ENCODE measurements around the gene EPHA4.

Gene EPHA4

GRCh38 chr2:221437056-221437455 lies 135.0 kb downstream of the EPHA4 start:
- Histone ChIP-seq H3K36me3 (ENCODE audit: control insufficient read depth in 5 of 5, insufficient read depth in 5 of 5, low read length in 5 of 5) (peaks cover 0 to 22% (median 13%) of the 10 kb centered on the region in 5 donors), H3K4me1 (ENCODE audit: control insufficient read depth in 5 of 5, insufficient read depth in 5 of 5, low read length in 5 of 5) (peaks cover 0 to 13% (median 9%) of the 10 kb centered on the region in 5 donors), H3K9me3 (ENCODE audit: control insufficient read depth in 5 of 5, low read length in 5 of 5) (no peaks in the 10 kb centered on the region), H3K27ac (ENCODE audit: low read depth, low read length) (no peak overlapping the region), H3K4me3 (ENCODE audit: low read depth in 1 of 5, low read length in 5 of 5) (no peak overlapping the region), H3K27me3 (ENCODE audit: control insufficient read depth in 5 of 5, insufficient read depth in 4 of 5, low read length in 5 of 5) (no peaks in the 10 kb centered on the region), H3K9ac (ENCODE audit: low read length in 5 of 5) (no peak overlapping the region)

- peaks cover 0 to 9% (median 8%) of the 10 kb centered on the region in 5 donors for H3K4me1 ChIP-seq (ENCODE audit: control insufficient read depth in 5 of 5, insufficient read depth in 5 of 5, low read length in 5 of 5)
- no peaks in the 10 kb centered on the region for H3K9me3 ChIP-seq (ENCODE audit: control insufficient read depth in 5 of 5, low read length in 5 of 5)
- H3K4me3 ChIP-seq (ENCODE audit: low read depth in 1 of 5, low read length in 5 of 5): no peak overlapping the region
- H3K27ac ChIP-seq (ENCODE audit: low read depth, low read length): no peak overlapping the region
- H3K36me3 ChIP-seq (ENCODE audit: control insufficient read depth in 5 of 5, insufficient read depth in 5 of 5, low read length in 5 of 5): peaks cover 0 to 13% (median 11%) of the 10 kb centered on the region in 5 donors
- H3K27me3 ChIP-seq (ENCODE audit: control insufficient read depth in 5 of 5, insufficient read depth in 4 of 5, low read length in 5 of 5): no peaks in the 10 kb centered on the region
- no peak overlapping the region for H3K9ac ChIP-seq (ENCODE audit: low read length in 5 of 5)
These were observed 136.9 kb downstream of the EPHA4 start for GRCh38 chr2:221435171-221435570.

GRCh38 chr2:221434142-221434541 lies 138.0 kb downstream of the EPHA4 start:
- Histone ChIP-seq H3K27ac (ENCODE audit: low read depth, low read length) (no peak overlapping the region), H3K9ac (ENCODE audit: low read length in 5 of 5) (no peak overlapping the region), H3K9me3 (ENCODE audit: control insufficient read depth in 5 of 5, low read length in 5 of 5) (no peaks in the 10 kb centered on the region), H3K27me3 (ENCODE audit: control insufficient read depth in 5 of 5, insufficient read depth in 4 of 5, low read length in 5 of 5) (no peaks in the 10 kb centered on the region), H3K4me1 (ENCODE audit: control insufficient read depth in 5 of 5, insufficient read depth in 5 of 5, low read length in 5 of 5) (no peaks in the 10 kb centered on the region), H3K36me3 (ENCODE audit: control insufficient read depth in 5 of 5, insufficient read depth in 5 of 5, low read length in 5 of 5) (peaks cover 0 to 19% (median 19%) of the 10 kb centered on the region in 5 donors), H3K4me3 (ENCODE audit: low read depth in 1 of 5, low read length in 5 of 5) (no peak overlapping the region)

- Histone ChIP-seq H3K9me3 (ENCODE audit: control insufficient read depth in 5 of 5, low read length in 5 of 5) (no peaks in the 10 kb centered on the region), H3K27me3 (ENCODE audit: control insufficient read depth in 5 of 5, insufficient read depth in 4 of 5, low read length in 5 of 5) (no peaks in the 10 kb centered on the region), H3K36me3 (ENCODE audit: control insufficient read depth in 5 of 5, insufficient read depth in 5 of 5, low read length in 5 of 5) (peaks cover 0 to 27% (median 19%) of the 10 kb centered on the region in 5 donors), H3K27ac (ENCODE audit: low read depth, low read length) (no peak overlapping the region), H3K4me3 (ENCODE audit: low read depth in 1 of 5, low read length in 5 of 5) (no peak overlapping the region), H3K9ac (ENCODE audit: low read length in 5 of 5) (no peak overlapping the region), H3K4me1 (ENCODE audit: control insufficient read depth in 5 of 5, insufficient read depth in 5 of 5, low read length in 5 of 5) (no peaks in the 10 kb centered on the region)
These were observed 140.6 kb downstream of the EPHA4 start for GRCh38 chr2:221431477-221431876.

- H3K9me3 ChIP-seq (ENCODE audit: control insufficient read depth in 5 of 5, low read length in 5 of 5): no peaks in the 10 kb centered on the region
- H3K4me1 ChIP-seq (ENCODE audit: control insufficient read depth in 5 of 5, insufficient read depth in 5 of 5, low read length in 5 of 5): no peaks in the 10 kb centered on the region
- no peak overlapping the region for H3K27ac ChIP-seq (ENCODE audit: low read depth, low read length)
- H3K27me3 ChIP-seq (ENCODE audit: control insufficient read depth in 5 of 5, insufficient read depth in 4 of 5, low read length in 5 of 5): no peaks in the 10 kb centered on the region
- H3K9ac ChIP-seq (ENCODE audit: low read length in 5 of 5): no peak overlapping the region
- H3K4me3 ChIP-seq (ENCODE audit: low read depth in 1 of 5, low read length in 5 of 5): no peak overlapping the region
- H3K36me3 ChIP-seq (ENCODE audit: control insufficient read depth in 5 of 5, insufficient read depth in 5 of 5, low read length in 5 of 5): peaks cover 0 to 35% (median 24%) of the 10 kb centered on the region in 5 donors
These were observed 142.2 kb downstream of the EPHA4 start for GRCh38 chr2:221429741-221430491.

GRCh38 chr2:221428896-221429295 lies 143.2 kb downstream of the EPHA4 start:
- no peak overlapping the region for H3K27ac ChIP-seq (ENCODE audit: low read depth, low read length)
- no peaks in the 10 kb centered on the region for H3K4me1 ChIP-seq (ENCODE audit: control insufficient read depth in 5 of 5, insufficient read depth in 5 of 5, low read length in 5 of 5)
- H3K27me3 ChIP-seq (ENCODE audit: control insufficient read depth in 5 of 5, insufficient read depth in 4 of 5, low read length in 5 of 5): no peaks in the 10 kb centered on the region
- H3K9me3 ChIP-seq (ENCODE audit: control insufficient read depth in 5 of 5, low read length in 5 of 5): no peaks in the 10 kb centered on the region
- no peak overlapping the region for H3K9ac ChIP-seq (ENCODE audit: low read length in 5 of 5)
- H3K36me3 ChIP-seq (ENCODE audit: control insufficient read depth in 5 of 5, insufficient read depth in 5 of 5, low read length in 5 of 5): peaks cover 0 to 38% (median 27%) of the 10 kb centered on the region in 5 donors
- H3K4me3 ChIP-seq (ENCODE audit: low read depth in 1 of 5, low read length in 5 of 5): no peak overlapping the region

- no peaks in the 10 kb centered on the region for H3K9me3 ChIP-seq (ENCODE audit: control insufficient read depth in 5 of 5, low read length in 5 of 5)
- H3K4me3 ChIP-seq (ENCODE audit: low read depth in 1 of 5, low read length in 5 of 5): no peak overlapping the region
- H3K4me1 ChIP-seq (ENCODE audit: control insufficient read depth in 5 of 5, insufficient read depth in 5 of 5, low read length in 5 of 5): peaks cover 0 to 10% (median 0%) of the 10 kb centered on the region in 5 donors
- no peaks in the 10 kb centered on the region for H3K27me3 ChIP-seq (ENCODE audit: control insufficient read depth in 5 of 5, insufficient read depth in 4 of 5, low read length in 5 of 5)
- no peak overlapping the region for H3K9ac ChIP-seq (ENCODE audit: low read length in 5 of 5)
- H3K36me3 ChIP-seq (ENCODE audit: control insufficient read depth in 5 of 5, insufficient read depth in 5 of 5, low read length in 5 of 5): peaks cover 0 to 35% (median 25%) of the 10 kb centered on the region in 5 donors
- no peak overlapping the region for H3K27ac ChIP-seq (ENCODE audit: low read depth, low read length)
These were observed 145.2 kb downstream of the EPHA4 start for GRCh38 chr2:221426929-221427328.

GRCh38 chr2:221425891-221426290 lies 146.2 kb downstream of the EPHA4 start:
- Histone ChIP-seq H3K9ac (ENCODE audit: low read length in 5 of 5) (no peak overlapping the region), H3K9me3 (ENCODE audit: control insufficient read depth in 5 of 5, low read length in 5 of 5) (no peaks in the 10 kb centered on the region), H3K36me3 (ENCODE audit: control insufficient read depth in 5 of 5, insufficient read depth in 5 of 5, low read length in 5 of 5) (peaks cover 0 to 35% (median 20%) of the 10 kb centered on the region in 5 donors), H3K4me3 (ENCODE audit: low read depth in 1 of 5, low read length in 5 of 5) (no peak overlapping the region), H3K4me1 (ENCODE audit: control insufficient read depth in 5 of 5, insufficient read depth in 5 of 5, low read length in 5 of 5) (peaks cover 0 to 10% (median 0%) of the 10 kb centered on the region in 5 donors), H3K27ac (ENCODE audit: low read depth, low read length) (no peak overlapping the region), H3K27me3 (ENCODE audit: control insufficient read depth in 5 of 5, insufficient read depth in 4 of 5, low read length in 5 of 5) (no peaks in the 10 kb centered on the region)

GRCh38 chr2:221425353-221425752 lies 146.8 kb downstream of the EPHA4 start:
- Histone ChIP-seq H3K36me3 (ENCODE audit: control insufficient read depth in 5 of 5, insufficient read depth in 5 of 5, low read length in 5 of 5) (peaks cover 0 to 35% (median 20%) of the 10 kb centered on the region in 5 donors), H3K9me3 (ENCODE audit: control insufficient read depth in 5 of 5, low read length in 5 of 5) (no peaks in the 10 kb centered on the region), H3K27ac (ENCODE audit: low read depth, low read length) (no peak overlapping the region), H3K4me3 (ENCODE audit: low read depth in 1 of 5, low read length in 5 of 5) (no peak overlapping the region), H3K9ac (ENCODE audit: low read length in 5 of 5) (no peak overlapping the region), H3K4me1 (ENCODE audit: control insufficient read depth in 5 of 5, insufficient read depth in 5 of 5, low read length in 5 of 5) (peaks cover 0 to 11% (median 0%) of the 10 kb centered on the region in 5 donors), H3K27me3 (ENCODE audit: control insufficient read depth in 5 of 5, insufficient read depth in 4 of 5, low read length in 5 of 5) (no peaks in the 10 kb centered on the region)

GRCh38 chr2:221423210-221423804 lies 148.8 kb downstream of the EPHA4 start:
- peaks cover 0 to 18% (median 0%) of the 10 kb centered on the region in 5 donors for H3K4me1 ChIP-seq (ENCODE audit: control insufficient read depth in 5 of 5, insufficient read depth in 5 of 5, low read length in 5 of 5)
- H3K27ac ChIP-seq (ENCODE audit: low read depth, low read length): no peak overlapping the region
- H3K36me3 ChIP-seq (ENCODE audit: control insufficient read depth in 5 of 5, insufficient read depth in 5 of 5, low read length in 5 of 5): peaks cover 0 to 25% (median 18%) of the 10 kb centered on the region in 5 donors
- H3K9ac ChIP-seq (ENCODE audit: low read length in 5 of 5): no peak overlapping the region
- H3K27me3 ChIP-seq (ENCODE audit: control insufficient read depth in 5 of 5, insufficient read depth in 4 of 5, low read length in 5 of 5): no peaks in the 10 kb centered on the region
- H3K4me3 ChIP-seq (ENCODE audit: low read depth in 1 of 5, low read length in 5 of 5): no peak overlapping the region
- no peaks in the 10 kb centered on the region for H3K9me3 ChIP-seq (ENCODE audit: control insufficient read depth in 5 of 5, low read length in 5 of 5)

Data from subcutaneous abdominal adipose tissue (tissue), 5 donors.